EL (cell line): ENCODE data around the gene GALNTL6.

ENCODE experiments used
- DNase-seq: peaks from one replicate; pipeline ENCODE4 v3.0.0-alpha.2; 2016

The GALNTL6 gene

DNA sequence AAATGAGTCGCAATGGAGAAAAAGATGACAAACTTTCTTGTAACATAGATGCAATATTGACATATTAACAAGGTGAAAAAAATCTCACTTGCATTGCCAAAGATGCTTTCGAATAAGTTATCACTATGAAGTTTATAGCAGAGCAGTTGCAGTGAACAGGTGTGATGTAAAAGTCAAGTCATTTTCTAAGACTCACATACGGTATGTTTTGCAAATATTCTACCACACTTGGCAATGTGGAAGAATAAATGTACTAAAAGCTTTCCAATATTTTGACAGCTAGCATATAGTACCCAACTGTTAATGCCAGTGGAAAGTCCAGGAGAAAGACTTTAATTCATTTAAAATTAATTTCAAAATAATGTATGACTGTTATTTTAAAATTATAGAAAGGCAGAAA is 76.5 kb downstream of the GALNTL6 start:
- DNase-seq = no peak

DNA sequence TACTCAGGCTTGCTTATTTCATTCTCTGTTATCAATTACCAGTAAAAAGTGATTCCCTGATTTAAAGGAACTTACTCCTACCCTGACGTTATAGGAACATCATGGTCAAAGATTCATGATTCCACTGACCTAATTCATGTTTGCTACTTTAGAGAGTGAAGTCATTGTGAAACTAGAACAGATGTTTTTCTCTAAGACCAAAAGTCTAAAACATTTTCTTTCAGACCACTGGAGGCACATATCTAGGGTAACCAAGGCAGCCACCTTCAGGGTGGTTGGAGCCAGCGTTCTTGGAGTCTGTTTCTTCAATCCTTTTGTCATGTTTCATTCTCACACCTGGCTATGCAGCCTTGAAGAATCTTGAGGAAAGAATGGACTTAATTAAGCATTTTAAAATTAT is 77.8 kb downstream of the GALNTL6 start:
- no peak for DNase-seq

DNA sequence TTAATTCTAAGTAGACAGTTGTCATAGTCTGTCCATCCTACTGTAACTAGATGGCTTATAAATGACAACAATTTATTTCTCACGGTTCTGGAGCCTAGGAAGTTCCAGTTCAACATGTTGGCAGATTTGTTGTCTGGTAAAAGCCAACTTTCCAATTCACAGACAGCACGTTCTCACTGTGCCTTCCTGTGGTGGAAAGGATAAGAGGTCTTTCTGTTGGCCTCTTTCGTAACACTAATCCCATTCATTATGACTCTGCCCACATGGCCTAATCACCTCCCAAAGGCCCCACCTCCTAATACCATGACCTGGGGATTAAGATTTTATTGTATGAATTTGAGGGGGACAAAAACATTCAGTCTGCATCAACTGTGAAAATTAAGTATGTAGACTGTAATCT is 83.2 kb downstream of the GALNTL6 start:
- DNase-seq = no peak

DNA sequence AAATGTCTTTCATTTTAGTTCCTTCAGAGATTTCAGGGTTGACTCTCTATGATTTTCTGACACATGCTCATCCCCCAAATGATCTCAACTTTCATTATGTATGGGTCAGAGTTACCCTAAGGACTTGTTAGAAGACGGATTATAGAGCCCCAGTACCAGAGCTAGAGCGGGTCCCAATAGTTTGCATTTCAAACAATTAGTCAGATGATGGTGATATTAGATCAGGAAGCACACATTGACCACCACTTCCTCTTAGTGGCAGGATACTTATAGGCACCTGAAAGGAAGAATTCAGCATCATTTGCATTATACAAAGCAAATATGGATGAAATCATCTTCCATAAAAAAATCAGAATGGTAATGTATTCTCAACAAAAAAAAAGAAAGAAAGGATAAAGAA is 106.1 kb downstream of the GALNTL6 start:
- DNase-seq = no peak

DNA sequence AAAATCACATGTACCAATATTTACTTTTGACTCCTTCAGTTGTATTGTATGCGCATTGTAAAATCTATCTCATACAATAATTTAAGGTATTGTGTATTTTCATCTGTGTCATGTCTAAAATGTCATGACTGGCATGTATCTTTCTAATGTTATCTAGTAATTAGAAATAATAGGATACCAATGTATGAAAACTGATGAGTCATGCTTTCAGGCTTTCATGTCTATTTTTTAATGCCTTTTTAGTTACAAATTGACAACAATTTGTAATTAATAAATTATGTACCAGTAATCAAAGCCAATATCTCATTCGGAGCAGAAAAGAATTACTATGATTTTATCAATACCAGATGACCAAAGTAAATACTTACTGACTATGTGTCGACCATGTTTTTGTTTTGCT is 107.7 kb downstream of the GALNTL6 start:
- DNase-seq = no peak

DNA sequence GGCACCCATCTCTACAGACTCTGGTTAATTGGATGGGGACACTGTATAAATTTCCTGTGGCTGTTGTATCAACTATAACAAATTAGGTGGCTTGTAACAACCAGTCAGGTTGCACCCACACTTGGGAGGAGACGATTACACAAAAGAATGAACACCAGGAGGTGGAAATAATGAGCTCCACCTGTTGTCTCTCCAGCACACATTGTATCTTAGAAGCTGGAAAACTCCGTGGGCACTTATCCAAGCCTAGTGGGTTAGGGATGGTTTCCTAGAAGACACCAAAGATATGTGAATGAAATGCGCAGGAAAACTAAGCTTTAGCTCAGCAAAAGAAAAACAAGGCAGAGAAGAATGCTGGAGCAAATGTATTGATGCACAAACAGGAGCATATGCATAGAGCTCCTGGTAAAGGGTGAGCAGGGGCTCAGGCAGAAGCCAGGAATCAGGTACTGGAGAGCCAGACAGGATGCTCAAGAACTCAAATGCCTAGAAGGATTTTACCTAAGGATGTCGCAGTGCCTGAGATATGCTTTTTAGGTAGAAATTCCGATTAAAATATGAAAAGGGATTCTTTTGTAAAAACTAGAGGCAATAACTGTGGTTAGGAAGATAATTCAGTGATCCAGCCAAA is 111.7 kb downstream of the GALNTL6 start:
- DNase-seq = peak; percentile 0

DNA sequence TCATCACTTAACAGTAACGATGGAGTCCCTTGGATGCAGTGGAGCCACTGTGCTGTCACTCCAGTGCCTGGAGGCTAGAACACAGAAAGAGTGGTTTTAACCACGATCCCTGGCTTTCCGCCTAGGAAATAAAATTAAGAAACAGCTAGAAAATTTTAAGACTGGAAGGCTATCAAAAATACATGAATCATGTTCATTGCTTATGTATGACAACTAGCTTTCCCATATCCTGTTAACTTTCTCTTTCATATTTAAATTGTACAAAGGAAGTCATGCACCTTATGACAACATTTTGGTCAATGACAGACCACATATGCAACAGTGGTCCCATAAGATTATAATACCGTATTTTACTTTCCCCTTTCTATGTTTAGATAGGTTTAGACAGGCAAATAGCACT is 115.1 kb downstream of the GALNTL6 start:
- DNase-seq = peak; percentile 0

DNA sequence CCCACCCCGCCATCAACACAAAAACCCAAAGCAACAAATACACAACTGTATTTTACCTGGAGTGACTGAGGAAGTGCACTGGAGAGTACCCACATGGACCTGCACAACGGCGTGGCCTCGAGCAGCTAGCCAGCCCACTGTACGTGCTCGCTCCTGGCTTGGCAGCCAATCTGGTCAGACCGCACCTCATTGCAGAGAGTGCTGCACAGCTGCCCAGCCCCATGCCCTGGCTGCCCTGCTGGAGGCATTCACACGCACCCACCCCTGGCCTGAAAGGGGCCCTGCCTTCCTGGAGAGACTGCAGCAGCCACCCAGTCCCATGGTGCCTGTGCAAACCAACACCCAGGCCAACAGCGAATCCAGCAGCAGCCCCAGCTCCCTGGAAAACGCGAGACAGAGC is 116.3 kb downstream of the GALNTL6 start:
- no peak for DNase-seq

DNA sequence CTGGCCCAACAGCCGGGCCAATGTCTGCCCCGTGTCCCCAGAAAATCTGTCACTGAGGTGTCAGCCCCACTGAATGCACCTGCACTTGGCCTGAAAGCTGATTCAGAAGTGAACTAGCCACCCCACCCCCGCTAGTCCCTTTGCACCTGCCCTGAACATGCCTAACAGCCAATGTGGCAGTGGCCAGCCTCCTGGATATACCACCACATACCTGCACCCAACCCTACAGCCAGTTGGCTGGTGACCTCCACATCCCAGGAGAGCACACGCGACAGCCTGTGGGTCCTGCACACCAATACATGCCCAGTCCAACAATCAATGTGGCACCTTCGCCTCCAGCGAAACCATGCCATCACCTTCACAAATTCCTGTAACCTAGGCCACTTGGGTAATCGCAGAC is 116.7 kb downstream of the GALNTL6 start:
- no peak for DNase-seq

DNA sequence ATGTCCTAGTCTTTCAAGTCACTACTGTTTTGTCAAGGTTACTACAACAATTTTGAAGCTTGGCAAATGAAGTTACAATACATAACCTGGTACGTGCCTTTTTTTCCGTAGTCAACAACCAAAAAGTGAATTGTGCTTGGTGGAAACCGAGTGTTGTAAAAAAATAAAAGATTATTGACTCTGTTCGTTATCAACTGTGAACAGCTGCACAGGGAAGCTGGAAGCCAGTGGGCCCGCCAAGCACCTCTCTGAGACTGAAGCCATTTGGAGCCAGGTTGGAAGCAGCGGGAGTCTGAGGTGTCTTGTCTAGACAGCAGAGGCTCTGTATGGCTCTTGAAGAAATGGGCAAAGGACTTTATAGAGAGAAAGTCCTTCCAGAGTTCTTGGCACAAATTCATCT is 119.0 kb downstream of the GALNTL6 start:
- DNase-seq = no peak

DNA sequence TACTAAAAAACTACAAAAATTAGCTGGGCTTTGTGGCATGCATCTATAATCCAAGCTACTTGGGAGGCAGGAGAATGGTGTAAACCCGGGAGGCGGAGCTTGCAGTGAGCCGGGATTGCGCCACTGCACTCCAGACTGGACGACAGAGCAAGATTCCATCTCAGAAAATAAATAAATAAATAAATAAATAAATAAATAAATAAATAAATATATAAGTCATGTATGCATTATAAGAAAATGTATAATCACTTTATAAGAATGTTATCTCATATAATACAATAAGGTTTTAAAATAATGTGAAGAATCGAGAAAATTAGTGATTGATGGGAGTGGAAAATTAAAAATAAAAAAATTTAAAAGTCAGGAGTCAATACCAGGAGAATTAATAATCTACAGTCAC is 127.5 kb downstream of the GALNTL6 start:
- DNase-seq = no peak

DNA sequence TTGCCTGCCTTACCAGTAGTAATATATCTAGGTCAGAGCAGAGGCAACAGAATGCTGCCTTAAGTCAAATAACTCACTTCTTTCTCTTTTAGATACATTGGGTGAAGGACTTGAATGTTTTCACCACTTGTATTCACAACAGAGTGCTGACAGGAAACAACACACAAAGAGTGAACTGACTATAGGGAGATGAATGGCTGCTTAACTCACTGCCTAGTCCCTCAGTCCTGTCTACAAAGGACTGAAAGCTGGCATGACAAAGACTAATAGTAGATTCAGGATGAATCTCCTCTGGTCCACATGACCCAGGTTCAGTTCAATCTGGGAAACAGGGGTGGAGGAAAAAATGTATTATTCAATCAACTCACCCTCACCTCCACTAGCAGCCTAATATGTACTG is 134.2 kb downstream of the GALNTL6 start:
- DNase-seq = no peak

DNA sequence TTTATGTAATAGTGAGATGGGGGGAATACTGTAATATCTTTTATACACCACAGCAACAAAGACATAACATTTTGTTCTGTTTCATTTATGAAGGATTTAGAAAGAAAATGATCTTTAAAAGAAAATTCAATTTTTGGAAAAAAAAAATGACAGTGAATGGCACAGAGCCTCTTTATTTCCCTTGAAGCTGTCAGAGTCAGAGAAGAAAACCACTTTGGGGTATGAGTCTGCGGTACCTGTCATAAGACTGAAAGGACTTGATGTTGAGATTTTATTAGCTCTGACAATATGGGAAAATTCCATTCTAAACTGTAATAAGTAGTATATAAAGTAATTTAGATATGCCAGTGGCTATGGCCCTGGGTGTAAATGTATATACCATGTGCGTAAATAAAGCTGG is 134.8 kb downstream of the GALNTL6 start:
- DNase-seq = no peak

DNA sequence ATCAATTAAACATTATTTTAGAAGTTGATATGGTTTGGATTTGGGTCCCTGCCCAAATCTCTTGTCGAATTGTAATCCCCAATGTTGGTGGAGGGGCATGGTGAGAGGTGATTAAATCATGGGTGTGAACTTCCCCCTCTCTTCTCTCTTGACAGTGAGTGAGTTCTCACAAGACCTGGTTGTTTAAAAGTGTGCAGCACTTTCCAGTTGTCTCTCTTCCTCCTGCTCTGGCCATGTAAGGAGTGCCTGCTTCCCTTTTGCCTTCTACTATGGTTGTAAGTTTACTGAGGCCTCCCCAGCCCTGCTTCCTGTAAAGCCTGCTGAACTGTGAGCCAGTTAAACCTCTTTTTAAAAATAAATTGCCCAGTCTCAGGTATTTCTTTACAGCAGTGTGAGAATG is 141.4 kb downstream of the GALNTL6 start:
- no peak for DNase-seq

DNA sequence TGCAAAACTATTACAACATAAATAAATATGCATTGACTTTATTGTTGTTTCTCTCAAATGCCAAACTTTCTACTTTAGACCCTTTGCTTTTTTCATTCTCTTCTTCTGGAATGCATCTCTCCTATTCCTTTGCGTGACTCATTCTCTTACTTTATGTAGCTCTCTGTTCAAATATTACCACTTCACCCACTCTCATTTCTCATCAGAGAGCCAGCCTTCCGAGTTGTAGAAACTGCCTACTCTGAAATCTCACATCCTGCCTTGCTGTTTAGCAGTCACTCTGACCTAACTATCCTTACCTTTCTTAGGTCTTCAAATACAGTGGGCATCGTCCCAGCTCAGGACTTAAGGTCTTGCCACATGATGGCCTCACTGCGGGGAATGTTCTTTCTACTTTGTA is 143.5 kb downstream of the GALNTL6 start:
- no peak for DNase-seq

DNA sequence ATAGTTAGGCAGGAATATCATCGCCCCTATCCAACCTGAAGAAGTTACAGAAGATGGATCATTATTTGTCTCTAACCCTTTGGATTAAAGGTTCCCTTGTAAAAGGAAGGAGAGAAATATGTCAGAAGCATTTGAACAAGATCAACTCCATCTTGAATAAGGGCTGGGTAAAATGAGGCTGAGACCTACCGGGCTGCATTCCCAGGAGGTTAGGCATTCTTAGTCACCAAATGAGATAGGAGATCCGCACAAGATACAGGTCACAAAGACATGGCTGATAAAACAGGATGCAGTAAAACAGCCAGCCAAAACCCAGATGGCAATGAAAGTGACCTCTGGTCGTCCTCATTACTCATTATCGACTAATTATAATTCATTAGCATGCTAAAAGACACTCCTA is 148.9 kb downstream of the GALNTL6 start:
- no peak for DNase-seq

DNA sequence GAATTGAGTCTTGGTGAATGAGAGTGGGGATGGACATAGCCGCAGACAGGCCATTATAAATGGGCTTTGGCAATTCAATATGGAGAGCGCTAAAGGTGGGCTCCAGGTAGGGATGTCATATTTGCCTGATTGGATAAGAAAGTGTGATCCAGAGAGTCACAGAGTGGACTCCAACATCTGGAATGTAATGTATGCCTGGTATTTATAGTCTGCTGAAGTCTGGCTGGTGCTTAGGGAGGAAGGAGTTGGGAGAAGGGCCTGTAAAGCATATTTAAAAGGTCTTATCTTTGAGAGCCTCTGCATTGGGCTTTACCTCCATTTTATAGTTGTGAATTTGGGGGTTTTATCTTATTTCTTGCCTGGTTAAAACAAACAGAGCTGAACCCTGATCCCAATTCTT is 153.2 kb downstream of the GALNTL6 start:
- DNase-seq = no peak

DNA sequence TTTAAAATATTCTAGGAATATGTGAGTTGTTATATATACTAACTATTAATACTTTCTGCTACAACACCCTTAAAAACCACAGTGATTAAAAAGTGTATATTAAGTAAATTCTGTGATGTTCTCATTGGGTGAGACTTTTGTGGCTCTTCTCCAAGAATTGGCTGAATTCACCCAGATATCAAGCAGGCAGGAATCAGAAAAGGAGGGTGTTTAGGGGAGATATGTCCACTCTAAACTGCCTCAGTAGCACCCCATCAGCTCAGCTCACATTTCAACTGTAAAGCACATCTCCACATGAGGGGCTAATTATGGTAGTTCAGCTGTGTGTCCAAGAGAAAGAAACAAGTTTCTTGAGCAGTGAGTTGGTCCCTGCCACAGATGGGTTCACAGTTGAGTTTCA is 165.0 kb downstream of the GALNTL6 start:
- DNase-seq = no peak

DNA sequence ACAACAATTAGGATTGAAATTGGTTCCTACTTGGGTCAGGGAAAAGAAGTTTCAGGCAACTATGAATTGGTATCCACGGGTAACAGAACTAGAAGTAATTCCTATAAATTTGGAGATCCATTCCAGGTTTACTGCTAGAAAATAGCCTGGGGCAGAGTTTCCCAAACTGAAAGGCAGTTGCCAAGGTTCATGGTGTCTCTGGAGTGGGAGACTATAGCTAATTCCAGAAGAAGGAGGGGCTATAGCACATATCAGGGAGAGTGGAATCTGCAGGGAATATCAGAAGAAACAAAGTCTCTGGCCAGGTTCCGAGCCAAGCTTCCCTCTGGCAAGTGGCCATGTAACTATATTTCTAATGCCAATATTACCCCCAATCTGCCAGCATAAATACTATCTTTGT is 166.3 kb downstream of the GALNTL6 start:
- DNase-seq = no peak

DNA sequence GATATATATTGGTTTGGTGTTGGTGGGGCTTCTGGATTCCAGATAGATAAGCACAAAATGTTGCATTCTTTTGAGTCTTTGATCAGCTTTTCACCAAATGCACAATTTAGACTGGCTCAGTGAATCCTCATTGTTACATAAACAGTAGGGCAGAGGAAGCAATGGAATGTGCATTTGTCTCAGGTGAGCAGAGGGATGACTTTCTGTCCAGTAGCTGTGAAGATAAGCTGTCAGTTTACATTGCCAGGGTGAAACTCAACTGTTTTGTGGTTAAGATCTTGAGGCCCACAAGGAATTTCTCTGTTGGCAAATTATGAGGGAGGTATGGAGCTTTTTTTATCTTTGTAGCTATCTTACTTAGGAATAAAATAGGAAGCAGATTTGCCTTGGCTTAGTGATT is 168.0 kb downstream of the GALNTL6 start:
- no peak for DNase-seq

DNA sequence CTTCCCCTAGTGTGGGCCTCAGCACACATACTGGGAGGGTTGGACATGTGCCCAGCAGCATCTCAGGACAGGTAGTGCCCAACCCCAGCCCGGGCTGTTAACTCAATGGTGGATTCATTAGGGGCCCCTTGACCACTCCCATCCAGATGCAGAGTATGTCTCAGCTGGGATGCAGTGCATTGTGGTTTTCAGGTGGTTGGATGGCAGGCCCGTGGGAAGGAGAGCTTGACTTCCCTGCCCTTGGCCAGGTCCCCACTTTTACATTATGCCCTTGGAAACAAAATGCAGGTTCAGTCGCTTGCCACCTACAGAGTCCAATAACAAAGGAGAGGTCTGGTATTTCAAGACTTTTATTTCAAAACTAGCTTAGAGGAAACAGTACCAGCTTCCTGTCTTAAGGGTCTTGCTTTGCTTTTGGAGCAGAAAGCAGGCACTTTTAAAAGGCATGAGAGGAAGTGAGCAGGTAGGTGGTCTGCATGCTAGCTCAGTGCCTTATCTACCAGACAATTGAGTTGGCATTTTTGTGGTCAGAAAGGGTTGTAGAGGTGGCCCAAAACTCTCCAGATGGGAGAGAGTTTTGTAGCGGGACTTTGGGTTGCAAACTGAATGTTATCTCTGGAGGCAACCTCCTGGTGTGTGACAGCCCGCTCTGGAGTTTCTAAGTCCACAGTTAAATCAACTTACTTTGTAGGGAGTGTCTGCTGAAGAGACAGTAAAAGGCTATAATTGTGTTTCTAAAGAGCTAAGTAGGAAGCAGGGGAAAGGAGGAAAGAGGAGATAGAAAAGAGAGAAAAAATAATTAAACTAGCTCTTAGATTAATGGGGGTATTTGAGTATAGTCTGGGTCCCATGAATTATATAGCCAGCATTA is 171.0 kb downstream of the GALNTL6 start:
- no peak for DNase-seq

DNA sequence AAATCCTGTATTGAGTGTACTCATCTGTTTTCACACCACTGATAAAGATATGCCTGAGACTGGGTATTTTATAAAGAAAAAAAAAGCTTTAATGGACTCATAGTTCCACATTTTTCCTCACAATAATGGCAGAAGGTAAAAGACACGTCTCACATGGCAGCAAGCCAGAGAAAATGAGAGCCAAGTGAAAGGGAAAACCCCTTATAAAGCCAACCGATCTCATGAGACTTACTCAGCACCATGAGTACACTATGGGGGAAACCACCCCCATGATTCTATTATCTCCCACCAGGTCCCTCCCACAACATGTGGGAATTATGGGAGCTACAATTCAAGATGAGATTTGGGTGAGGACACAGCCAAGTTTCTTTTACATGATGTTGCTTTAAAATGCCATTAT is 171.9 kb downstream of the GALNTL6 start:
- DNase-seq = peak; percentile 0

DNA sequence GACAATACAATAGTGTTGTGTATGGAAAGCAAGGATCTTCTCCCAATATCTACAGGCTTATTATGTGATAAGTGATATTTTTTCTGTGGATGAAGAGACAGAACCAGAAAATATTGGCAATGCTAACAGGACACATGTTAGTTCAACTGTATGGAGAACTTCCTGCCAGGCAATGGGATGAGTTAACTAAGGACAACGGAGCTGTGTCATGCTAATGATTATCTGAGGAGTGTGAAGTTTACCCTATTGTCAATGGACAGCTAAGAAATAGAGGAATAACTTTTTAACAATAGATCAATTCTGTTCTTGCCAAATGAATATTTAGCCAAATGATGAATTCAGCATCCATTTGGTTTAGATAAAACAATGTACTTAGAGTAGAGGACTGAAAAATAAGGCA is 180.0 kb downstream of the GALNTL6 start:
- DNase-seq = no peak

DNA sequence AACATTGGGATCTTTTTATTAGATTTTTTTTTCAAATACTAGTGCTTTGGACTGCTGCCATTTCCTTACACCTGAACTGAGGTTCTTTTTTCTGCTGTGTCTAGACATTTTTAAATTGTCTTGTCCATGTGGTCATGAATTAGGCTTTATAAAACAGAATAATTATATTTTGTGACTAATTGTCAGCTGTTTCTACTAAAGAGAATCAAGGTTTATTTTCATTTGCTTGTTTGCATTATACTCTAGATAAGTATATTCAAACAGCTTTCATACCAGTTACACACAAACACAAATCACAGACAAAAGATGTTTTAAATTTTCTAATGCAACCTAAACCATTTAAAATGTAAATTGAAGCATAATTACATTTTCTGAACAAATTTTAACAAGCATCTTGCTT is 194.7 kb downstream of the GALNTL6 start:
- no peak for DNase-seq
